Activated CD8-positive, alpha-beta memory T cell treated with anti-CD3 and anti-CD28 coated beads for 1 hour (primary cell): Measurements from ENCODE around the gene ITGB1BP2.
"Not testable (repeated sequence)": the region's sequence is repeated elsewhere in the genome, so short reads cannot be mapped to it uniquely, and the experiment has no call there.

Source experiments
- DNase-seq, 2 donors: peaks; one replicate each; pipeline ENCODE4 v3.0.0-alpha.2; 2020; ENCODE audit warnings: low read depth in 1 of 2; ENCODE audit errors: extremely low read depth in 1 of 2

ITGB1BP2 gene

GRCh38 chrX:71300495-71300894 lies 1.1 kb upstream of the ITGB1BP2 start:
- DNase-seq = not testable (repeated sequence)

GRCh38 chrX:71302461-71303213 lies 1.1 kb downstream of the ITGB1BP2 start:
- no peak for DNase-seq

- DNase-seq = no peak
These were observed 3.0 kb downstream of the ITGB1BP2 start for GRCh38 chrX:71304561-71304960.

GRCh38 chrX:71315917-71316316 lies 14.4 kb downstream of the ITGB1BP2 start:
- DNase-seq = no peak

- not testable (repeated sequence) for DNase-seq
These were observed 15.4 kb downstream of the ITGB1BP2 start for GRCh38 chrX:71316959-71317358.

- DNase-seq = no peak
These were observed 18.6 kb downstream of the ITGB1BP2 start for GRCh38 chrX:71320126-71320525.

- DNase-seq = no peak
These were observed 20.2 kb downstream of the ITGB1BP2 start for GRCh38 chrX:71321731-71322130.

GRCh38 chrX:71324452-71324851 lies 22.9 kb downstream of the ITGB1BP2 start:
- DNase-seq = not testable (repeated sequence)

- DNase-seq = no peak
These were observed 24.8 kb downstream of the ITGB1BP2 start for GRCh38 chrX:71326394-71326793.

- not testable (repeated sequence) for DNase-seq
These were observed 47.7 kb downstream of the ITGB1BP2 start for GRCh38 chrX:71349151-71349665.

- DNase-seq = not testable (repeated sequence)
These were observed 48.3 kb downstream of the ITGB1BP2 start for GRCh38 chrX:71349867-71350266.

GRCh38 chrX:71352439-71352838 lies 50.9 kb downstream of the ITGB1BP2 start:
- not testable (repeated sequence) for DNase-seq
